ENCODE results near the gene NT5C2.

DNA sequence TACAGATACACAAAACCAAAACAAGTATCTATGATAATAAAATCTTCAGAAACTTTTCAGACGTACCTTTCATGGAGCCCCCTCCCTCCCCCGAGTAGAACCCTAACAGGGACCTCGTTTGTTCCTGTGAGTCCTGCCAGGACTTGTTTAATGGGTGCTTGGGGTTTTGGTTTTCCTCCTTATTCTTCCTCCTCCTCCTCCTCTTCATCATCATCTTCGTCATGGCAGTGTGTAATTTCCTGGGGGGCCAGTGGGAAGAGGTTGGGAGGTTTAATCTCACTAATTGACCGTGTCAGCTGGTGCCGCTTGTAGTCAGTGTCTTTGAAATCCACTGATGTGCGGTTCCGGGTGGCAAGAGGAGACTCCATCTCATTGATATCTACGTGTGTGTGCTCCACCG is 103.6 kb downstream of the NT5C2 start:
- TF ChIP-seq POLR2A (IDR thresholded peaks at IDR 0.05; ENCODE audit: low read length) (no peak), GATA1 (IDR thresholded peaks at IDR 0.05; ENCODE audit: low read depth, low read length) (no peak)
